ENCODE measurements around the gene SEMA4D.

Gene SEMA4D

GRCh38 chr9:89448821-89449220 is 49.1 kb downstream of the SEMA4D start:
- H3K4me3 ChIP-seq (replicated peaks; ENCODE audit: low read depth, low read length) = no peak overlapping the region
- DNase-seq (ENCODE audit: extremely low read depth, low read depth) = no peak
- no peak for TF ChIP-seq CTCF (IDR thresholded peaks at IDR 0.05; ENCODE audit: low read depth, low read length, missing control alignments)

DNA sequence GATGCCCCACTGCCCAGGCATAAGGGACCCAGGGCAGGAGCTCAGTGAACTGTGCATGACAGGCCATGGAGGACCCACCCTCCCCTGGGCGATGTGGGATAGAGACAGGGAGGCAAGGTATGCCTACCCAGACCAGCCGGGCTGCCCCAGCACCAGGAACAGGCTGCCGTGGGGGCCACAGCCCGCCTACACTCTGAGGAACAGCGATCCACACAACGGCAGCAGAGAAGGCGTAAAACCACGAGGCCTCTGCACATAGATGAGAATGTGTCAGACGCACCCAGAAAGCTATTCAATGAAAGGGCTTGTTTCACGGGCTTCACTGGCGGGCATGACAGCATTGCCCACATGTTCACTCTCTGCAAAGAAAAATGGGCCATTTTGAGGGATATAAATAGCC is 49.5 kb downstream of the SEMA4D start:
- H3K4me3 ChIP-seq (replicated peaks; ENCODE audit: low read depth, low read length) = no peak overlapping the region
- DNase-seq (ENCODE audit: extremely low read depth, low read depth) = no peak
- TF ChIP-seq CTCF (IDR thresholded peaks at IDR 0.05; ENCODE audit: low read depth, low read length, missing control alignments) = no peak

GRCh38 chr9:89447416-89447815 is 50.5 kb downstream of the SEMA4D start:
- no peak overlapping the region for H3K4me3 ChIP-seq (replicated peaks; ENCODE audit: low read depth, low read length)
- no peak for DNase-seq (ENCODE audit: extremely low read depth, low read depth)
- no peak for TF ChIP-seq CTCF (IDR thresholded peaks at IDR 0.05; ENCODE audit: low read depth, low read length, missing control alignments)

DNA sequence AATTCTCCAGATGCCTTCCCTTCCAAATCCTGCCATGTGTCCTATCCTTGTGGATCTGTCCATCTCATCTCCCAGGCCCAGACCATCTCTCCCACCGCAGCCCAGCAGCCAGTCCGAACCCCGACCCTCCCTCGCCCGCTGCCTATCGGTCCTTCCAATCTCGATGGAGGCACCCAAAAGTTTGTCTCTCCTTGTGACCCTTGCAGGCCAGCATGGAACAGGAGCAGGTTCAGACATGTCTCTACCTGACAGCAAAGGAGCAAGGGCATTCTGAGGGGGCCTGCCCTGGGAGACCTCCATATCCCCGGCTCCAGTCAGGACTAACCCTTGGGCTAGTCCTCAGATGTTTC is 51.0 kb downstream of the SEMA4D start:
- DNase-seq (ENCODE audit: extremely low read depth, low read depth) = no peak
- no peak overlapping the region for H3K4me3 ChIP-seq (replicated peaks; ENCODE audit: low read depth, low read length)
- TF ChIP-seq CTCF (IDR thresholded peaks at IDR 0.05; ENCODE audit: low read depth, low read length, missing control alignments) = no peak

DNA sequence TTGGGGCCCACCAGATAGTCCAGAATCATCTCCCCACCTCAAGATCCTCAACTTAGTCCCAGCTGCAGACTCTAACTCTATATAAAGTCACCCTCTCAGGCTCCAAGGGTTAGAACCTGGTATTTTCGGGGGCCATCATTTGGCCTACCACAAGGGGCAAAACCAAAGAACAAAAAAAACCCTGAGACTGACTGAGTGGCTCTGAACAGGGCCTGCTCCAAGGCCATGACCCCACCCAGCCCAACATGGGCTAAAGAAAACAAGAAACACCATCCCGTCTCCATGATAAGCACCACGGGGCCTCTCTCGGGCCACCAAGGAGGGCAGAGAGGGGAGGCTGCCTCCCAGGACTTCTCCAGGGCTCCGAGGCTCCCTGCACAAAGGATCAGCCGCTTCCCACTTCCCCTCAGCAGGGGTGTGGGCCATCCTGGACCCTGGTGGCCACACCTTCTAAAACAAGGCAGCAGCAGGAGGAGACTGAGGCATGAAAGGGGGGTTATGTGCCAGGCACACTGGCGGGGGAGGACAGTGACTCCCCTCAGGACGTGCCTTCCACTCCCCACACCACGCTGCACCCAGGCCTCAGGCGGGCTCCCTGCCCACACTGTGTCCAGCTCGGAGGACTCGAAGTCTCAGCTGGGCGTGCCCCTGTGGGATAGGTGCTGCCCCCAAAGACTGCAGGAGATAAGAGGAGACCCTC is 51.5 kb downstream of the SEMA4D start:
- no peak for TF ChIP-seq CTCF (IDR thresholded peaks at IDR 0.05; ENCODE audit: low read depth, low read length, missing control alignments)
- H3K4me3 ChIP-seq (replicated peaks; ENCODE audit: low read depth, low read length) = no peak overlapping the region
- DNase-seq (ENCODE audit: extremely low read depth, low read depth) = no peak

GRCh38 chr9:89445801-89446251 is 52.1 kb downstream of the SEMA4D start:
- TF ChIP-seq CTCF (IDR thresholded peaks at IDR 0.05; ENCODE audit: low read depth, low read length, missing control alignments) = no peak
- DNase-seq (ENCODE audit: extremely low read depth, low read depth) = no peak
- no peak overlapping the region for H3K4me3 ChIP-seq (replicated peaks; ENCODE audit: low read depth, low read length)
